ENCODE measurements around the gene KLHL11. TPM values are rescaled to one million over a fixed set of nuclear protein-coding genes. Genes with fewer than 3 reads are reported as not detected.
A peak's percentile ranks its signal among the peaks of the same experiment; 100 is the strongest.

Gene KLHL11
- total and polyA plus RNA-seq, 2 of the 8 experiments (the other 6 are each of a cell fraction or from before 2014, with no cell fraction given) = 4.2 to 13.7 TPM

DNA sequence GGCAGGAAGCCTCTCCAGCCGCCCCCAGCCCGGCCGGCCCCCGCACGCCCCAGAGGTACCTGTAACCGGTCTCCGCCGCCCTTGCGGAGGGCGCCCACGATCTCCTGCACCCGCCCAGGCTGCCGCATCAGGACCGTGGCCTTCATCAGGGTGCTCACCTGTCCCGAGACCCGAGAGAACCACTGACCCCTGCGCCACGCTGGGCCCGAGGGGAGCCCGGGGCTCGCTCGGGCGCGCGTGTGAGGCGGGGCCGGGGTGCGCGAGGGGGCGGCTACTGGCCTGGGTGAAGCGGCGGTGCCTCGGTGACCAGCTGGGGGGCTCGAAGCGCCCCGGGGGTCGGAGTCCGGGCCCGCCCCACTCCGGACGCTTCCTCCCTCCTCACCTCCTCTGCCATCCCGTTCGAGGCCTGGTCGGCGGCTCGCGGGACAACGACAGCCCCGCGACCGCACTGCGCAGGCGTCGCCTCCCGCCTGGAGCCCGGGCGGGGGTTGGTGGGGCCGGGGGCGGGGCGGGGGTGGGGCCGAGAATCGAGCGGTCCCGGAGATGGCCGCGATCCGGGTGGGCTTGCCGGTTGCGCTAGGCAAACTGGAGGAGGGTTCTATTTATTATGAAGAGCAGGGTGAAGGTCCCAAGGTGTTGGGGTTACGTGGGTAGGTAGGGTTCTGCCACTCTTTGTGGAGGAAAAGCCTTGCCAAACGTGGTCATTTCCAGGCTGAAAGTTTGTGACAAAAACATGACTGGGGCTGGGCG is 29.2 kb downstream of the KLHL11 start, which contains the start of gene NT5C3B (continued):
- TF ChIP-seq, protein P1, sequence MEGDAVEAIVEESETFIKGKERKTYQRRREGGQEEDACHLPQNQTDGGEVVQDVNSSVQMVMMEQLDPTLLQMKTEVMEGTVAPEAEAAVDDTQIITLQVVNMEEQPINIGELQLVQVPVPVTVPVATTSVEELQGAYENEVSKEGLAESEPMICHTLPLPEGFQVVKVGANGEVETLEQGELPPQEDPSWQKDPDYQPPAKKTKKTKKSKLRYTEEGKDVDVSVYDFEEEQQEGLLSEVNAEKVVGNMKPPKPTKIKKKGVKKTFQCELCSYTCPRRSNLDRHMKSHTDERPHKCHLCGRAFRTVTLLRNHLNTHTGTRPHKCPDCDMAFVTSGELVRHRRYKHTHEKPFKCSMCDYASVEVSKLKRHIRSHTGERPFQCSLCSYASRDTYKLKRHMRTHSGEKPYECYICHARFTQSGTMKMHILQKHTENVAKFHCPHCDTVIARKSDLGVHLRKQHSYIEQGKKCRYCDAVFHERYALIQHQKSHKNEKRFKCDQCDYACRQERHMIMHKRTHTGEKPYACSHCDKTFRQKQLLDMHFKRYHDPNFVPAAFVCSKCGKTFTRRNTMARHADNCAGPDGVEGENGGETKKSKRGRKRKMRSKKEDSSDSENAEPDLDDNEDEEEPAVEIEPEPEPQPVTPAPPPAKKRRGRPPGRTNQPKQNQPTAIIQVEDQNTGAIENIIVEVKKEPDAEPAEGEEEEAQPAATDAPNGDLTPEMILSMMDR (IDR thresholded peaks at IDR 0.05; ENCODE audit: control extremely low read depth in 1 of 3, insufficient read depth in 1 of 3, low read depth in 1 of 3, low read length in 3 of 3) = no peak
- TF ChIP-seq KDM5A (IDR thresholded peaks at IDR 0.05; ENCODE audit: low read length) = no peak
- TF ChIP-seq KDM1A (IDR thresholded peaks at IDR 0.05; ENCODE audit: borderline replicate concordance, low read length) = no peak
- TF ChIP-seq, protein P2, sequence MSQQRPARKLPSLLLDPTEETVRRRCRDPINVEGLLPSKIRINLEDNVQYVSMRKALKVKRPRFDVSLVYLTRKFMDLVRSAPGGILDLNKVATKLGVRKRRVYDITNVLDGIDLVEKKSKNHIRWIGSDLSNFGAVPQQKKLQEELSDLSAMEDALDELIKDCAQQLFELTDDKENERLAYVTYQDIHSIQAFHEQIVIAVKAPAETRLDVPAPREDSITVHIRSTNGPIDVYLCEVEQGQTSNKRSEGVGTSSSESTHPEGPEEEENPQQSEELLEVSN (IDR thresholded peaks at IDR 0.05) = no peak
- no peak for TF ChIP-seq CEBPB (IDR thresholded peaks at IDR 0.05; ENCODE audit: low read depth, low read length)
- no peak for TF ChIP-seq YY1 (IDR thresholded peaks at IDR 0.05; ENCODE audit: low read depth, low read length)
- TF ChIP-seq TCF12 (IDR thresholded peaks at IDR 0.05; ENCODE audit: low read depth, low read length) = no peak
- no peak for TF ChIP-seq SIRT6 (IDR thresholded peaks at IDR 0.05; ENCODE audit: low read length)
- no peak for TF ChIP-seq SAP30 (IDR thresholded peaks at IDR 0.05; ENCODE audit: insufficient read depth, insufficient replicate concordance, low read length)
- TF ChIP-seq SIX5 (IDR thresholded peaks at IDR 0.05; ENCODE audit: low read depth, low read length) = no peak
- no peak for TF ChIP-seq POU5F1 (IDR thresholded peaks at IDR 0.05; ENCODE audit: low read depth, low read length)
- TF ChIP-seq EZH2 (IDR thresholded peaks at IDR 0.05; ENCODE audit: low read depth, low read length, severe bottlenecking) = no peak
- TF ChIP-seq PHF8 (conservative IDR thresholded peaks at IDR 0.05; ENCODE audit: low read depth, low read length) = peak; percentile 68
- TF ChIP-seq RXRA (IDR thresholded peaks at IDR 0.05; ENCODE audit: insufficient read depth, low read depth, low read length) = no peak
- no peak for TF ChIP-seq JUN (IDR thresholded peaks at IDR 0.05; ENCODE audit: low read depth, low read length)
- TF ChIP-seq NRF1 (IDR thresholded peaks at IDR 0.05; ENCODE audit: low read depth, low read length) = peak; percentile 45
- no peak for TF ChIP-seq CREB1 (IDR thresholded peaks at IDR 0.05)
- TF ChIP-seq TAF1 (IDR thresholded peaks at IDR 0.05; ENCODE audit: low read depth, low read length) = peak; percentile 45; the same call in 1 of the 2 replicates
- no peak for TF ChIP-seq SRF (IDR thresholded peaks at IDR 0.05; ENCODE audit: low read depth, low read length)

All from H1 (cell line).